Type B pancreatic cell (in vitro differentiated cells): ENCODE measurements around the gene HSDL2. TPM values are rescaled to one million over a fixed set of nuclear protein-coding genes. Genes with fewer than 3 reads are reported as not detected.
"Not testable (repeated sequence)": the region's sequence is repeated elsewhere in the genome, so short reads cannot be mapped to it uniquely, and the experiment has no call there.

Experiments used
- DNase-seq: peaks from one replicate; pipeline ENCODE4 v3.0.0; 2021; ENCODE audit warnings: mixed read lengths; ENCODE audit not compliant: unreplicated experiment; ENCODE audit errors: extremely low spot score
- H3K27ac Mint-ChIP-seq: 2 replicates; pipeline ENCODE4 v1.8.0; 2021; ENCODE audit warnings: mild to moderate bottlenecking, mixed read lengths
- H3K27me3 Mint-ChIP-seq: 2 replicates; pipeline ENCODE4 v1.8.0; 2021; ENCODE audit warnings: mixed read lengths
- H3K36me3 Mint-ChIP-seq: 2 replicates; pipeline ENCODE4 v1.8.0; 2021; ENCODE audit warnings: mixed read lengths
- H3K4me1 Mint-ChIP-seq: one replicate; pipeline ENCODE4 v1.8.0; 2021; ENCODE audit warnings: mixed read lengths; ENCODE audit not compliant: unreplicated experiment
- H3K4me3 Mint-ChIP-seq: 2 replicates; pipeline ENCODE4 v1.8.0; 2021; ENCODE audit warnings: mild to moderate bottlenecking, mixed read lengths
- H3K9me3 Mint-ChIP-seq: 2 replicates; pipeline ENCODE4 v1.8.0; 2021; ENCODE audit warnings: mixed read lengths
- total RNA-seq: library from RNA; stranded (reverse); gene quantifications from 2 replicates; pipeline ENCODE4 v1.2.1, GENCODE V29; 2021; ENCODE audit warnings: low replicate concordance
- TF ChIP-seq, protein P1 (sequence below): fragments of 200-600 bp; sonication (generic); conservative IDR thresholded peaks from 2 replicates; pipeline ENCODE4 v1.5.0; 2021; ENCODE audit warnings: antibody characterized with exemption, mild to moderate bottlenecking

Gene HSDL2
- total RNA-seq, 1 donor from 2014 or later, result 37.5 TPM

DNA sequence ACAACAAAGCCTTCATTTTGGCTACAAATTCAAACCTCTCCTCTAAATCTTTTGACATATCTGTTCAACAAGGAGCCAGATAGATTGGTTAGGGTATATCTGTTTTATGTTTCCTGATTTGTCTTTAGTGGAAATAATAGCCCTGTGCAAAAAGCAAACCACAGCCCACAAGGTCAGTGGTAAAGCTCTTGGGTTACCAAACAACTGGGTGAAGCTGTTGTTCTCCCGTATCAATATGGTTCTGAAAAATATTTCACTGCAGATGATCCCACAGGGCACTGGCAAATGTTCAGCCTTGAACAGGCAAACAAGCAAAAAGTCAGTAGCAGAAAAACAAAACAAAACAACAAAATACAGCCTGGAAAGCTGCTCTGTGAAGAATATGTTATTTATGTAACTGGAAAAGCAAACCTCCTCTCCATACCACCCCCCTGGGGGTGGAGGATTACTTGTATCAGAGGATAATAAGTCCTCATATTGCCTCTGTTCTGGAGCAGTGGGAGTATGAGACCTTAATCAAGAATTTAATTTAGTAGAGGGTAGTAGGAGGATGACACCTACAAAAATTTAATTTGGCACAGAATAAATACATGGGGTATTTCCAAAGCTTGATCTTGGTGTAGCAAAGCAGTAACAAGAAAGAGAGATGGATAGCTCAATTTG is 25.7 kb upstream of the HSDL2 start:
- Mint-ChIP-seq H3K4me1 (peaks cover 15% of the 10 kb centered on the region), H3K27me3 (no peaks in the 10 kb centered on the region), H3K9me3 (no peaks in the 10 kb centered on the region), H3K4me3 (no peak overlapping the region), H3K27ac (no peak overlapping the region), H3K36me3 (no peaks in the 10 kb centered on the region)
- TF ChIP-seq, protein P1, sequence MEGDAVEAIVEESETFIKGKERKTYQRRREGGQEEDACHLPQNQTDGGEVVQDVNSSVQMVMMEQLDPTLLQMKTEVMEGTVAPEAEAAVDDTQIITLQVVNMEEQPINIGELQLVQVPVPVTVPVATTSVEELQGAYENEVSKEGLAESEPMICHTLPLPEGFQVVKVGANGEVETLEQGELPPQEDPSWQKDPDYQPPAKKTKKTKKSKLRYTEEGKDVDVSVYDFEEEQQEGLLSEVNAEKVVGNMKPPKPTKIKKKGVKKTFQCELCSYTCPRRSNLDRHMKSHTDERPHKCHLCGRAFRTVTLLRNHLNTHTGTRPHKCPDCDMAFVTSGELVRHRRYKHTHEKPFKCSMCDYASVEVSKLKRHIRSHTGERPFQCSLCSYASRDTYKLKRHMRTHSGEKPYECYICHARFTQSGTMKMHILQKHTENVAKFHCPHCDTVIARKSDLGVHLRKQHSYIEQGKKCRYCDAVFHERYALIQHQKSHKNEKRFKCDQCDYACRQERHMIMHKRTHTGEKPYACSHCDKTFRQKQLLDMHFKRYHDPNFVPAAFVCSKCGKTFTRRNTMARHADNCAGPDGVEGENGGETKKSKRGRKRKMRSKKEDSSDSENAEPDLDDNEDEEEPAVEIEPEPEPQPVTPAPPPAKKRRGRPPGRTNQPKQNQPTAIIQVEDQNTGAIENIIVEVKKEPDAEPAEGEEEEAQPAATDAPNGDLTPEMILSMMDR, result no peak
- DNase-seq, result no peak

DNA sequence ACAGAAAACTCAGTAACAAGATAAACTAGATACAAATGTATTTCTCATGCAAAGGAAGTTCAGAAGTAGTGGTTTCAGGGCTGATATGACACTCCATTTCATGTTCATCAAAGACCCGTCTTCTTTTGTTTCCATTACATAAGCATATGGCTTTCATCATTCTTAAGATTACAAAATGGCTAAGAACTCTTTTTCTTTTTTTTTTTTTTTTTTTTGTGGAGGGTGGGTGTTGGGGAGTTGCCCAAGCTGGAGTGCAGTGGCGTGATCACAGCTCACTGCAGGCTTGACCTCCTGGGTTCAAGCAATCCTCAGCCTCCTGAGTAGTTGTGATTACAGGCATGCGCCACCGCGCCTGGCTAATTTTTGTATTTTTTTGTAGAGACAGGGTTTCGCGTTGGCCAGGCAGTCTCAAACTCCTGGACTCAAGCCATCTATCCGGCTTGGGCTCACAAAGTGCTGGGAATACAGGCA is 24.4 kb upstream of the HSDL2 start:
- H3K27me3 Mint-ChIP-seq, result no peaks in the 10 kb centered on the region
- no peak for DNase-seq
- TF ChIP-seq, protein P1, result no peak
- no peak overlapping the region for H3K27ac Mint-ChIP-seq
- peaks cover 15% of the 10 kb centered on the region for H3K4me1 Mint-ChIP-seq
- H3K9me3 Mint-ChIP-seq, result no peaks in the 10 kb centered on the region
- H3K4me3 Mint-ChIP-seq, result no peak overlapping the region
- H3K36me3 Mint-ChIP-seq, result no peaks in the 10 kb centered on the region

DNA sequence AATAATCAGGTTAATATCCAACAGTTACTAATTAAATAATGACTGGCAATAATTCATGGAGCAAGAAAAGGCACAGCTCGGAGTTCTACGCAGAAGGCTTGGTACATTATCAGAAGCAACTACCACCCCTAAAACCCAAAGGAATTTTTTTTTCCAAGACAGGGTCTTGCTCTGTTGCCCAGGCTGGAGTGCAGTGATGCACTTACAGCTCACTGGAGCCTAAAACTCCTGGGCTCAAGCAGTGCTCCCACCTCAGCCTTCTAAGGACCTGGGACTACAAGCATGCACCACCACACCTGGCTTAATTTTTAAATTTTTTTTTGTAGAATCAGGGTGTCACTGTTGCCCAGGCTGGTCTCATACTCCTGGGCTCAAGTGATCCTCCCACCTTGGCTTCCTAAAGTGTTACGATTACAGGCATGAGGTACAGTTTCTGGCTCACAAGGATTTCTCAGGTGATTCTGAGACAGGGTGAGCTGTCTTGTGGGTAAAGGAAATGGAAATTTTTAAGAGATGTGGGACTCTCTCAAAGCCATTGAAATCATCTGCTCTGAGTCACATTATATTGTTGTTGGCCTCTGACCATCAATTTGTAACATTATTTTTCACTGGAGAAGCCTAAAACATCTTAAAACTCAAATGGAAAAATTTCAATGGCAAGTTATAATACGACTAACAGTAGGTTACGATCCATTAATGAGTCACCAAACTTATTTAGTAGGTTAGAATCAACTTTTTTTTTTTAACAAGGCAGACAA is 19.7 kb upstream of the HSDL2 start:
- Mint-ChIP-seq H3K4me1 (peaks cover 1% of the 10 kb centered on the region), H3K4me3 (no peak overlapping the region), H3K27ac (no peak overlapping the region), H3K36me3 (no peaks in the 10 kb centered on the region), H3K9me3 (peaks cover 4% of the 10 kb centered on the region), H3K27me3 (no peaks in the 10 kb centered on the region)
- TF ChIP-seq, protein P1, result no peak
- DNase-seq, result no peak

DNA sequence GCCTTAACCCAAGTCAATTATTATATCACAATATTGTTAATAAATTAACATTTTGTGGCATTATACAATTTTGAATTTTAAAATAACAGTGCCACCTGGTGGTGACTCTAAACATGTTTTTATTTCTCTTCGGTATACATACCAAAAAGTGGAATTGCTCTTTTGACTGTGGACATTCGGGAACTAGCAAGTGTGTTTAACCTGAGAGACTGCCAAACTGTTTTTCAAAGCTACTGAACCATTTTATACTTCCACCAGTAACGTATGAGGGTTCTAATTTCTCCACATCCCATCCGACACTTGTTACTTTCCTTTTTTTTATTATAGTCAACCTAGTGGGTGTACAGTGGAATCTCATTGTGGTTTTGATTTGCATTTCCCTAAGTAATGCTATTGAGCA is 18.3 kb upstream of the HSDL2 start:
- DNase-seq, result no peak
- Mint-ChIP-seq H3K9me3 (peaks cover 7% of the 10 kb centered on the region), H3K4me1 (no peaks in the 10 kb centered on the region), H3K4me3 (no peak overlapping the region), H3K27me3 (no peaks in the 10 kb centered on the region), H3K27ac (no peak overlapping the region), H3K36me3 (no peaks in the 10 kb centered on the region)
- TF ChIP-seq, protein P1, result peak; percentile 82

DNA sequence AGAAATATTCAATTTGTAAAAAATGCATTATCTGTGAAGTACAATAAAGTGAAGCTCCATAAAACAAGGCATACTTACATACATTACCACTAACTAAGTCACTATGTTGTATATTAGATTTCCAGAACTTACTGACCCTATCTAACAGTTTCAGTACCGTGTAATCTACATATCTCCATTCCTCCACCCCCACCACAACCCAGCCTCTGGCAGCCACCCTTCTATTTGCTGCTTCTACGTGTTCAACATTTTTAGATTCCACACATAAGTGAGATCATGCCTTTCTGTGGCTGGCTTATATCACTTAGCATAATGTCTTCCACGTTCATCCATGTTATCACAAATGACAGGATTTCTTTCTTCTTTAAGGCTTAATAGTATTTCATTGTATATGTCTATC is 15.1 kb upstream of the HSDL2 start:
- H3K4me1 Mint-ChIP-seq, result no peaks in the 10 kb centered on the region
- no peak overlapping the region for H3K4me3 Mint-ChIP-seq
- no peak overlapping the region for H3K27ac Mint-ChIP-seq
- H3K36me3 Mint-ChIP-seq, result peaks cover 3% of the 10 kb centered on the region
- peaks cover 7% of the 10 kb centered on the region for H3K9me3 Mint-ChIP-seq
- H3K27me3 Mint-ChIP-seq, result no peaks in the 10 kb centered on the region
- no peak for DNase-seq
- TF ChIP-seq, protein P1, result no peak

DNA sequence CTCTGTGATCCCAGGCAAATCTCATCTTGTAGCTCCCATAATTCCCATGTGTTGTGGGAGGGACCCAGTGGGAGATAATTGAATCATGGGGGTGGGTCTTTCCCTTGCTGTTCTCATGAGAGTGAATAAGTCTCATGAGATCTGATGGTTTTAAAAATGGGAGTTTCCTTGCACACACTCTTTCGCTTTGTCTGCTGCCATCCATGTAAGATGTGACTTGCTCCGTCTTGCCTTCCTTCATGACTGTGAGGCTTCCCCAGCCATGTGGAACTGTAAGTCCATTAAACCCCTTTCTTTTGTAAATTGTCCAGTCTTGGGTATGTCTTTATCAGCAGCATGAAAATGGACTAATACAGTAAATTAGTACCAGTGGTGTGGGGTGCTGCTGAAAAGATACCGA is 14.7 kb upstream of the HSDL2 start:
- H3K4me3 Mint-ChIP-seq, H3K9me3 Mint-ChIP-seq, H3K36me3 Mint-ChIP-seq, H3K27me3 Mint-ChIP-seq, H3K4me1 Mint-ChIP-seq, DNase-seq, H3K27ac Mint-ChIP-seq: not testable (repeated sequence)
